GM12878 (cell line): Measurements from ENCODE around the gene BTNL8. TPM values are rescaled to one million over a fixed set of nuclear protein-coding genes. Genes with fewer than 3 reads are reported as not detected.

Source experiments
- ATF7 ChIP-seq: fragments of 450-650 bp; IDR thresholded peaks from 2 replicates; pipeline ENCODE4 v1.6.1; 2016; ENCODE audit warnings: low read depth, mild to moderate bottlenecking
- ETV6 ChIP-seq, 2 experiments: fragments of 450-650 bp in 1 of 2; IDR thresholded peaks in 1 of 2; conservative IDR thresholded peaks in 1 of 2; 2 replicates each; pipeline ENCODE4 v1.6.1; 2014; ENCODE audit warnings: antibody characterized with exemption in 1 of 2, borderline replicate concordance in 1 of 2, low read depth in 1 of 2, mild to moderate bottlenecking in 1 of 2, moderate library complexity in 1 of 2
- MEF2A ChIP-seq: IDR thresholded peaks from 2 replicates; pipeline ENCODE4 v1.6.1; 2011; ENCODE audit warnings: low read depth, mild to moderate bottlenecking, low read length, moderate library complexity; ENCODE audit not compliant: insufficient read depth
- NFIC ChIP-seq: IDR thresholded peaks from 2 replicates; pipeline ENCODE4 v1.6.1; 2012; ENCODE audit warnings: low read depth, mild to moderate bottlenecking, inconsistent platforms, low read length, moderate library complexity
- NR2F1 ChIP-seq: fragments of 450-650 bp; conservative IDR thresholded peaks from 2 replicates; pipeline ENCODE4 v1.6.1; 2017; ENCODE audit warnings: mild to moderate bottlenecking
- PML ChIP-seq: IDR thresholded peaks from 2 replicates; pipeline ENCODE4 v1.6.1; 2012; ENCODE audit warnings: low read length, inconsistent platforms
- POU2F2 ChIP-seq: IDR thresholded peaks from 3 replicates; pipeline ENCODE4 v1.6.1; 2011; ENCODE audit warnings: low read depth, mild to moderate bottlenecking, low read length, borderline replicate concordance
- RELB ChIP-seq: fragments of 450-650 bp; IDR thresholded peaks from 2 replicates; pipeline ENCODE4 v1.6.1; 2017; ENCODE audit warnings: low read depth, mild to moderate bottlenecking, moderate library complexity
- ZNF384 ChIP-seq: IDR thresholded peaks from 2 replicates; pipeline ENCODE4 v1.6.1; 2012; ENCODE audit warnings: low read depth, mild to moderate bottlenecking, low read length, improper control_type of control experiment, borderline replicate concordance
- polyA plus RNA-seq, 11 experiments: library from polyadenylated mRNA; depleted of rRNA in 4 of 11; unstranded in 6 of 11; stranded (reverse) in 5 of 11; fragments of >200 nt; fragmentation: Nextera tagmentation in 4 of 11; fragmentation: Illumina TruSeq in 1 of 11; extraction: Ambion mirVana in 4 of 11; extraction: Trizol in 1 of 11; gene quantifications; 1 replicate in 1 of 11; 2 replicates in 10 of 11; pipeline versions ENCODE4 v1.2.1 to v1.2.3, GENCODE V29; 2011 to 2016; ENCODE audit warnings: inconsistent platforms in 2 of 11, missing spikeins in 2 of 11, low read depth in 1 of 11
- total RNA-seq, 4 experiments: library from RNA; depleted of rRNA in 3 of 4; stranded (reverse); fragments of >200 nt in 3 of 4; fragmentation: Illumina TruSeq in 1 of 4; extraction: Trizol in 1 of 4; gene quantifications; 2 replicates each; pipeline versions ENCODE4 v1.2.1 to v1.2.3, GENCODE V29; 2013 to 2021
- TF ChIP-seq, protein P1 (sequence below): fragments of 450-650 bp; IDR thresholded peaks from 2 replicates; pipeline ENCODE4 v1.6.1; 2016; ENCODE audit warnings: mild to moderate bottlenecking
- TF ChIP-seq, protein P2 (sequence below): fragments of 150-350 bp; IDR thresholded peaks from 2 replicates; pipeline ENCODE4 v1.6.1; 2014; ENCODE audit warnings: mild to moderate bottlenecking, low read depth, low read length

The BTNL8 gene
- total and polyA plus RNA-seq, 10 of the 15 experiments (the other 5 are each of a cell fraction or from before 2014, with no cell fraction given): 0.13 to 3.4 (median 0.26) TPM; not detected in 2

- TF ChIP-seq ATF7 (0 out of 2 replicates have a peak, but pooled peaks have one; percentile 25), ETV6 (conservative IDR thresholded peaks at IDR 0.05 in 1 of 2, IDR thresholded peaks at IDR 0.05 in 1 of 2; ENCODE audit: borderline replicate concordance in 1 of 2, low read depth in 1 of 2) (no peak), ZNF384 (peak; percentile 96), POU2F2 (0 out of 3 replicates have a peak, but pooled peaks have one; percentile 2), NFIC (no peak), RELB (0 out of 2 replicates have a peak, but pooled peaks have one; percentile 16), NR2F1 (0 out of 2 replicates have a peak, but pooled peaks have one; percentile 39), MEF2A (no peak), PML (peak; percentile 41)
- TF ChIP-seq, protein P1, sequence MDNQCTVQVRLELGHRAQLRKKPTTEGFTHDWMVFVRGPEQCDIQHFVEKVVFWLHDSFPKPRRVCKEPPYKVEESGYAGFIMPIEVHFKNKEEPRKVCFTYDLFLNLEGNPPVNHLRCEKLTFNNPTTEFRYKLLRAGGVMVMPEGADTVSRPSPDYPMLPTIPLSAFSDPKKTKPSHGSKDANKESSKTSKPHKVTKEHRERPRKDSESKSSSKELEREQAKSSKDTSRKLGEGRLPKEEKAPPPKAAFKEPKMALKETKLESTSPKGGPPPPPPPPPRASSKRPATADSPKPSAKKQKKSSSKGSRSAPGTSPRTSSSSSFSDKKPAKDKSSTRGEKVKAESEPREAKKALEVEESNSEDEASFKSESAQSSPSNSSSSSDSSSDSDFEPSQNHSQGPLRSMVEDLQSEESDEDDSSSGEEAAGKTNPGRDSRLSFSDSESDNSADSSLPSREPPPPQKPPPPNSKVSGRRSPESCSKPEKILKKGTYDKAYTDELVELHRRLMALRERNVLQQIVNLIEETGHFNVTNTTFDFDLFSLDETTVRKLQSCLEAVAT: peak; percentile 38; the same call in 1 of the 2 replicates
- TF ChIP-seq, protein P2, sequence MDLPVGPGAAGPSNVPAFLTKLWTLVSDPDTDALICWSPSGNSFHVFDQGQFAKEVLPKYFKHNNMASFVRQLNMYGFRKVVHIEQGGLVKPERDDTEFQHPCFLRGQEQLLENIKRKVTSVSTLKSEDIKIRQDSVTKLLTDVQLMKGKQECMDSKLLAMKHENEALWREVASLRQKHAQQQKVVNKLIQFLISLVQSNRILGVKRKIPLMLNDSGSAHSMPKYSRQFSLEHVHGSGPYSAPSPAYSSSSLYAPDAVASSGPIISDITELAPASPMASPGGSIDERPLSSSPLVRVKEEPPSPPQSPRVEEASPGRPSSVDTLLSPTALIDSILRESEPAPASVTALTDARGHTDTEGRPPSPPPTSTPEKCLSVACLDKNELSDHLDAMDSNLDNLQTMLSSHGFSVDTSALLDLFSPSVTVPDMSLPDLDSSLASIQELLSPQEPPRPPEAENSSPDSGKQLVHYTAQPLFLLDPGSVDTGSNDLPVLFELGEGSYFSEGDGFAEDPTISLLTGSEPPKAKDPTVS: no peak
Measured at GRCh38 chr5:180860273-180860886, 38.6 kb upstream of the BTNL8 start (continued).
